Activated CD4-positive, alpha-beta T cell treated with anti-CD3 and anti-CD28 coated beads, Interleukin-2, Interleukin-4, amounts not matched to agents 100 ng/mL and 50 ng/mL, durations not matched to agents 16 hours and 8 hours (primary cell): ENCODE data around the gene NDUFB4.
"Not testable (repeated sequence)": the region's sequence is repeated elsewhere in the genome, so short reads cannot be mapped to it uniquely, and the experiment has no call there.

Experiments used
- DNase-seq: peaks from one replicate; pipeline ENCODE4 v3.0.0-alpha.2; 2020; ENCODE audit warnings: low spot score

Gene NDUFB4

GRCh38 chr3:120569222-120570057 lies 26.7 kb upstream of the NDUFB4 start:
- no peak for DNase-seq

GRCh38 chr3:120572027-120572426 lies 24.1 kb upstream of the NDUFB4 start:
- DNase-seq = no peak

- no peak for DNase-seq
These were observed 8.7 kb upstream of the NDUFB4 start for GRCh38 chr3:120587332-120587975.

DNA sequence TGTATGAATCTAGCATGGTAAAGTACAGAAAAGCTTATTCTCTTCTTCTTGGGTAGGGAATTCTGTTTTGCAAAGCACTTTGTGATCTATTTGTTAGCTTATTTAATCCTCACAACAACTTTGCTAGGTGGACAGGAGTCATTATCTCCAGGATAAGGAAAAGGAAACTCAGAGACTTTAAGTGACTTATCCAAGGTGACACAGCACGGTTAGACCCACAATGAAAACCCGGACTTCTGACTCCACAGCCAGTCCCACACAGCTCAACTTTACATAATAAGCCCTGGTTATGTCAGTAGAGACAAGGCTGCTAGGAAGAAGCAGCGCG lies 384 bp upstream of the NDUFB4 start:
- no peak for DNase-seq

- no peak for DNase-seq
These were observed 702 bp downstream of the NDUFB4 start for GRCh38 chr3:120596853-120597223.

DNA sequence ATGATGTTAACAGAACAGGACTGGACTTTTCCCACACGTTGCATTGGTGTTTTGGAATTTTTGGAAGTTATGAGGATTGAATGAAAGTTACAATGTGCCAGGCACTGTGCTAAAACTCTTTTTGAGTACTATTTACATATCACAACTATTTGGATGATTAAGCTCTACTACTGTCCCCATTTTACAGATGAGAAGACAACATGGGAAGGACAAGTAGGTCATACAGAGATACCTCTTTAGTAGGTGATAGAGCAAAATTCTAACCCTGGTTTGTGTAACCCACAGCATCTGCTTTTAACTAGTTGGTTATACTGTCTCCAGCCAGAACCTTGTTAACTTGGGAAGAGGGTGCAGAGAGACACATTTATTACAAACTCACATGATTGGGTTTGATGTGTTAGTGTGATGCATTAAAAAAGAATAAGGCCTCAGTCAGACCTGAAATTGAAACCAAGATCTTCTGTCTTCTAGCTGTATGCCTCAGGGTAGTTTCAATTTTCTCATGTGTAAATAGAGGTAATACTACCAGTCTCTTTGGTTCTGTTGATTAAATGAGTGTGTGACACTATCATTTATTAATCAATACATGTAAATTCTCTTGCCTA lies 1.4 kb downstream of the NDUFB4 start:
- DNase-seq = peak; percentile 38

- DNase-seq = no peak
These were observed 3.1 kb downstream of the NDUFB4 start for GRCh38 chr3:120599211-120599610.

DNA sequence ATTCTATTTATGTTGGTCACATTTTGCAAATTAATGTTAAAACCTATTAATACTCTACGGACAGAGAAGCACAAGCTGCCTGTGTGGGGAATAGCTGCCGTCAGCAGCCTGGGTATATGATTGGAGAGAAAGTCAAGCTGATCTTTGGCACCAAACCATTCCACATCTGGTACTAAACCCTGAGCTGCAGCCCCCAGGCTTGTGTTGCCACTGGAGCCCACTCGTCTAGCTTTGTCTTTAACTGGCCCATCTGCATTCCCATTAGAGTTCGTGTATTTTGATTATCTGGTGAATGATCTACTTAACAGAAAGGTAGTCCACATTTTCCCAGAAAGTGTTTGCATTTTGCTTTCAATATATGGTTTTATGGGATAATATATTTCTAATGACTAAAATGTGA lies 5.4 kb downstream of the NDUFB4 start:
- no peak for DNase-seq

DNA sequence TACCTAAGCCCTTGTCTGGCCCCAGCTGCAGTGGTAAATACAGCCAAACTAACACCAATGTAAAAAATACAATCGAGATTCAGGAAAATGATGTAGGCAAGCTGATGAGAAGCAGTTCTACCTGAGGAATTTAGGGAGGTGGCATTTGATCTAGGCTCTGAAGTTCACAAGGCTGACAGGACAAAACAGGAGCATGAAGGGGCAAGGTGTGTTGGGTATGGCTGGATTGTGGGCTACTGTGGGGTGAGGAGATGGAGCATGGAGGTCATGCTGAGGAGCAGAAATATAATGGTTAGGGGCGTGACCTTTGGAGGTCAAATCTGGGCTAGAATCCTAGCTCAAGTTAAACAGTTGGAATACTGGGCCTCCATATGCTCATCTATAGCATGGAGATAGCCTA lies 6.5 kb downstream of the NDUFB4 start:
- no peak for DNase-seq

- DNase-seq = no peak
These were observed 8.2 kb downstream of the NDUFB4 start for GRCh38 chr3:120604382-120604781.

DNA sequence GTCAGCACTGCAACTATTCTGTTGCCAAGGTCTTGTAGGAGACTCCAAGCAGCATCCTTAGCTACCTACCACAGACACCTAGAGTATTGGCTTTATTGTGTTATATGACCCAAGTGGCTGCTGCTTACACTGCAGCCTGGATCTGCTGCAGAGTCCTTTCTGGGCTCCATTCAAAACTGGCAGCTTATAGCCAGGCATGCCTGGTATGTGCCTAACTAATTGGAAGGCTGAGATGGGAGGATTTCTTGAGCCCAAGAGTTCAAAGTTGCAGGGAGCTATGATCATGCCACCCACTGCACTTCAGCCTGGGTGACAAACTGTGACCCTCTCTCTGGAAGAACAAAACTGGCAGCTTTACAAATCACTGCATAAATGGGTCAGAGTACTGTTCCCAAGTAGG lies 8.6 kb downstream of the NDUFB4 start:
- DNase-seq = no peak

GRCh38 chr3:120608506-120608905 lies 12.4 kb downstream of the NDUFB4 start:
- no peak for DNase-seq

DNA sequence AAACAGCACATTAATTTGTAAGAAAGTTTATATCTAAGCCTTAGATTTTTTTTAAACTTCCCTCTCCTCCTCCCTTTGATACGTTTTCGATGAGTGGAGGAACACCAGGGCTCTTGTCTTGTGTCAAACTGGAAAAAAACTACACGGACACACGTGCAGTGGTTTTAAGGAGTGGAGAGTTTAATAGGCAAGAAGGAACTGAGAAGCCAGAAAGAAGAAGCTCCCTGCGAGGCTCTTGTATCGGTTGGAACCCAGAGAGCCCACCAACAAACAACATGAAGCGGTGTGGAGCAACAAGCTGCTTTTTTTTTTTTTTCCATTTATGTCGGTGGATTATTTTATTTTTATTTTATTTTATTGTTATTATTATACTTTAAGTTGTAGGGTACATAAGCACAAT lies 18.6 kb downstream of the NDUFB4 start:
- no peak for DNase-seq

GRCh38 chr3:120615847-120616609 lies 19.9 kb downstream of the NDUFB4 start:
- DNase-seq = no peak

GRCh38 chr3:120616745-120617144 lies 20.6 kb downstream of the NDUFB4 start:
- DNase-seq = not testable (repeated sequence)

- DNase-seq = no peak
These were observed 26.3 kb downstream of the NDUFB4 start for GRCh38 chr3:120622457-120622856.

DNA sequence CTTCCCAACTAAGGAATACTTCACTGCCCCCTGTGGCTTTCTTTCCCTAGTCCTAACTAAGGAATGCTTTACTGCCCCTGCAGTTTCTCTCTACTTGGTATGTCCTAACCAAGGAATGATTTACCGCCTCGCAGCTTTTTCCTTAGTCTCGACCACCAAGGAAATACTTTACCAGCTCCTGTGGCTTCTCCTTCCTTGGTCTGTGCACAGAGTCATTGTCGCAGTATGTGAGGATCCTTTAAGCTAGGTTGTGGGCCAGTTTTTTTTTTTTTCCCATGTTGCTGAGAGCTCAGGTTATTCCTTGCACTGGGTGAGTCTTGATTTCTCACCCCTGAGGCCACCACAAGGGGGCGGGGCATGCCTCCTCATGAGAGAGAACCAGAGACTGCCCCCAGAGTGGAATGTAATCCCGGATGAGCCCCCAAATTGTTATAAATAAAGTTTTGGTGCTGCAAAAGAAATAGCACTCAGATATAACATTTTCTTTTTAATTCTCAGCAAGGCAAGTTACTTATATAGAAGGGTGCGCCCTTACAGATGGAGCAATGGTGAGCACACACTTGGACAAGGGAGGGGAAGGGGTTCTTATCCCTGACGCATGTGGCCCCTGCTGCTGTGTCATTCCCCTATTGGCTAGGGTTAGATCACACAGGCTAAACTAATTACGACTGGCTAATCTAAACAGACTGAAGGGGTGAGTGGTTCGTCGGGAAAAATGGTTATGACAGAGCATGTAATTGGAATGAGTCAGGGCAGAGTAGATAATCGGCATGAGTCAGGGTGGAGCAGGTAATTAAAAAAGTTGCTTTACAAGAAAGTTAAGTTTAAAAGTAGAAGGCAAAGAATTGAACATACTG lies 27.0 kb downstream of the NDUFB4 start:
- no peak for DNase-seq

DNA sequence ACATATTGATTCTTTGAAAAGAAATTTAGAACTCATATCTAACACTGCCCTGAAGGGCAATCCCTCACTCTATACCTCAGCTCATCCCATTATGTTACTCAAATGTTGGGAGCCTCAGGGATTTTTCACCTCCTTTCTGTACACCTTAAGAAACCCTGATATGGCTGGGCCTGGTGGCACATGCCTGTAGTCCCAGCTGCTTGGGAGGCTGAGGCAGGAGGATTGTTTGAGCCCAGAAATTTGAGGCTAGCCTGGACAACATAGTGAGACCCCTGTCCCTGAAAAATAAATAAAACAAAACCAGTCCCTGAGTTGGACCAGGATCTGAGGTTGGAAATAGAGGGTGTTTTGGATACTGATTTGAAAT lies 27.6 kb downstream of the NDUFB4 start:
- no peak for DNase-seq

GRCh38 chr3:120625159-120625586 lies 29.0 kb downstream of the NDUFB4 start:
- no peak for DNase-seq

GRCh38 chr3:120634539-120634938 lies 38.4 kb downstream of the NDUFB4 start:
- no peak for DNase-seq

DNA sequence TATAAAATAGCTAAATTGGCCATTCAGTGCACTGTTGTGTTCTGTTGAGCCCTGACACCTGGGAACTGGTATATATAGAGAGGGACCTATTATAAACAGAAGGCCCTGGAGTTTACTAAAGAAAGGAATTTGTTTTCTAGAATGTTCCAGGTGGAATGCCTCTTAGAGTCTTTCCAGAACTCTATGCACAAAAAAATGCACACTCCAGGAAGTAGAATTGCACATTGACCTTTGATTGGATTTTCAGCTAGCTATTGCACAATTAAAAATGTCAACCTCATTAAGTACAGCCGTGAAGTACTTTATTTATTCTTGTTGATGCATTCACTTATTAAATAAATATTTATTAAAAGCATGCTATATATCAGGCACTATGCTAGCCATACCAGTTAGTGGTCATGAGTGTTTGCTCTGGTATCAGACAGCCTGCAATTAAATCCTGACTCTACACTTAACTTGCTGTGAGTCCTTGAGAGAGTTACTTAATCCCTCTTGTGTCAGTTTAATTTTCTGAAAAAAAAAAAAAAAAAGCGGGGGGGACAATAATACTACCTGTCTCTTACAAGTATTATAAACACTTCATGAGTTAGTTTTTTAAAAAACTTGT lies 40.8 kb downstream of the NDUFB4 start:
- DNase-seq = no peak
